Measurements from ENCODE around the gene FOXC1. TPM values are rescaled to one million over a fixed set of nuclear protein-coding genes. Genes with fewer than 3 reads are reported as not detected.

FOXC1 gene
- 2.8 and 5.3 TPM in 2 replicates for total RNA-seq

GRCh38 chr6:1609648-1610496 is at the start of gene FOXC1:
Gene FOXC1, plus strand, starts transcription at chr6:1609915. Its CDS starts 531 bp downstream, at chr6:1610446.
- peak; percentile 78 to 93 for DNase-seq (ENCODE audit: low read depth in 2 of 2)

DNA sequence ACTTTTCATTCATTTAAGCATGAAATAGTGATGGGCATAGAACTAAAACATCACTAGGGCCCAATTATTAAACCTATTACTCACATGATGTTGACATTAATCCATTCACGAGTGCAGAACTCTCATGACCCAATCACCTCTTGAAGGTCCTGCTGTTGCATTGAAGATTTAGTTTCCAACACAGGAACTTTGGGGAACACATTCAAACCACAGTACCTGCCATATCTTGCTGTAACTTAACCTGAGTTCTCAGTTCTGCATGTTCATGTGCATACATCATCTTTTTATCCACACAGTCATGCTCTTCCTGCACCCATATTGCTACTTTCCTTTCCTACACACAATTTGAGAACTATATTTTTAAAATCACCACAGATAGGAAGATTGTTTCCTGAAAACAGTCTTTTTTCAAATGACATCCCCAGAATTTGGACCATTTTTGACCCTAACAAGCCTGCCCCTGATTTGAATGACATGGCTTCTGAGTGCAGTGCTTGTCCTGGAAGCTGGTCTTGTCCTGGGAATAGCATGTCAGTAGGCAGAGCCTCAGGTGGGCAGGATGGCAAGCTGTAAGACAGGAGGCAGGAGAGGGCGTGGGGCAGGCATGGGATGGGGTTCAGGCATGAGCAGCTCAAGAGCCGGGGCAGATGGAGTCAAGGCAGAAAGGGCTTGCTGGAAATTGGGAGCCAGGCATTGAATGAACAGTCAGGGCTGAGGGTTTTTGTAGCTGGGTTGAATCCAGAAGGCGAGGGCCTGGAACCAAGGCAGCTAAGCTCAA is 49.2 kb upstream of the FOXC1 start:
- DNase-seq (ENCODE audit: low read depth in 2 of 2): no peak

- no peak for DNase-seq (ENCODE audit: low read depth in 2 of 2)
Measured at GRCh38 chr6:1561355-1561754, 48.4 kb upstream of the FOXC1 start.

GRCh38 chr6:1562171-1562955 is 47.4 kb upstream of the FOXC1 start:
- no peak for DNase-seq (ENCODE audit: low read depth in 2 of 2)

DNA sequence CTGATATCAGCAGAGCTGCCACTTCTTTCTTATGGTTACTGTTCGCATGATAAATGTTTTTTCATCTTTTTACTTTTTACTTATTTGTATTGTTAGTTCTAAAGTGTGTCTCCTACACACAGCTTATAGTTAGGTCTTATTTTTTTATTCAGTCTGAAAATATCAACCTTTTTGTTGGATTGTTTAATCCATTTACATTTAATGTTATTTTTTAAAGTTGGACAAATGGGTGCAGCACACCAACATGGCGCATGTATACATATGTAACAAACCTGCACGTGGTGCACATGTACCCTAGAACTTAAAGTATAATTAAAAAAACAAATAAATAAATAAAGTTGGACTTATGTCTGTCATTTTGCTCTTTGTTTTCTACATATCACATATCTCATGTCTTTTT is 40.3 kb upstream of the FOXC1 start:
- no peak for DNase-seq (ENCODE audit: low read depth in 2 of 2)

GRCh38 chr6:1570848-1571247 is 38.9 kb upstream of the FOXC1 start:
- DNase-seq (ENCODE audit: low read depth in 2 of 2): no peak

DNA sequence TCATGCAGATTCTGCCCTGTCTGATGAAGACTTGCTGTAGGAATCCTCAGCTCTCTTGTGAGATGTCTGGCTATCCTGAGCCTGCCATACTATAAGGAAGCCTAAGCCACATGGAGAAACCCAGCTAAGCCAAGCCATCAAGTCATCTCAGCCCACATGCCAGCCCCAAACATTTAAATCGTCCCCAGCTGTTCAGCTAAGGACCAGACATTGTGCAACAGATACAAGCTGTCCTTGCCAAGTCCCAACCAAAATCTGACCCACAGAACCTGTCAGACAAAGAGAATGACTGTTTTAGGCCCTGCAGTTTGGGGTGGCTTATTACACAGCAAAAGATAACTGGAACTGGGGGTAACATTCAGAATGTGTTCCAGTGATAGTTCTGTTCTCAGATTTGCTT is 36.8 kb upstream of the FOXC1 start:
- no peak for DNase-seq (ENCODE audit: low read depth in 2 of 2)

DNA sequence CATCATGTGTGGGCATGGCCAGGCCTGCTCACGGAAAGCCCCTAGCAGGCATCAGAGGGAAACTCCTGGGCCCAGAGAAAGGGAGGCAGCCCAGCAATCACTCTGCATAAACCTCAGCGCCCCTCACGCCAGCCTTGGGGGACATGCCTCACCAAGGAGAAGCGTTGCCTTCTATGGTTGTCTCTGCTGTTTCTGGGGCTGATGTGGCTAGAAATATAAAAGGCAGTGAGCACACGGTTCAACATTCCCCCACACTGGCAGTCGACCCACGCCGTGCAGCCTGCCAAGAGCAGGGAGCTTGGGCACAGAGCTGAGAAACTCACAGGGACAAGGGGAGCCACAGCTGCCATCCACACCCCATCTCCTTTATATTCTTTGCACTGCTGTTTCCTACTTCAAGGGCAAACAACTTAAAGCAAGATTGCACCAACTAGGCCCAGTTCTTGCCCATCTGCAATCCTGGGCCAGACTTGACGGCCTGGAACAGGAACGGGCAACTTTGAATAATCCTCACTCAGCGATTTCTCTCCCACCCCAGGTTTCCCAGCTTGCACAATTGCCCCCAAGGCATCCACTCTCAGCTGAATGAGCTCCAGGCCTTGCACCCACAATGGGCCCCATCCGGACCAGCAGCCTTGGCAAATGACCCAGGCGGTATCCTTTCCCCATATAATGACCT is 35.5 kb upstream of the FOXC1 start:
- no peak for DNase-seq (ENCODE audit: low read depth in 2 of 2)

GRCh38 chr6:1574890-1575209 is 34.9 kb upstream of the FOXC1 start:
- DNase-seq (ENCODE audit: low read depth in 2 of 2): no peak

DNA sequence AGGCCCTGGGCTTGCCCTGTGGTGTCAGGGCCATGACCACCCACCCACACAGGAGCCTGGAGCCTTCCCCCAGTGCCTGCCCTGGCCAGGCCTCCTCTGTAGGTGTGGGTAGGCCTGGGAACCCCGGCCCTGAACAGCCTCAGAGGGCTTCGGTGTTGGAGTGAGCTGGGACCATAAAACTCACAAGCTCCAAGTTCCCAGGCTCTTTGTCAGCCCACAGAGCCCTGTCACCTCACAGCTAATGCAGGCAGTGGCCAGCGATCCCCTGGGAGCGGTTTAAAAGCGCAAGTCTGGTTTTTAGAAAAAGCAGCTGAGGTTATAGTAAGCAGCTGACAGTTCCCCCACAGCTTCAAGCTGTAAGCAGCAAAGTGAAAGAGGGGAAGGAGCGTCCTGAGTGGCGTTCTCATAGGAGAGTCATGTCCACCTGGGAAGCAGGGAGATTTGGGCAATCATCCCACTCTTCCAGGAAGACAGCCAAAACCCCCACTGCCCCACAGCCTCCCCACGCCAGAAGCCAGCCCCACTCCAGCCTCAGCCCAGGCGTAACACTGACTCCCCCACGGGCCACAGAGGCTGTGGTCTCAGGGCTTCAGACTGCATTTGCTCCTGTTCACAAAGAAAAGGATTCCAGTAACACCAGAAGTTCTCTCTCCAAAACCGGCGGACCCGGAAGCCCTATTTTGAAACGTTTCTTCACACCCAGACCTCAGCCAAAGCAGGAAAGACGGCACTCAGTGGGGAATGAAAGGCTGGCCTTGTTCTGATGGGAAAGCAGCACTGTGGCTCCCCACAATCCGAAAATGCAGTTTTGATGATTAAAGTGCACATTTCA is 34.3 kb upstream of the FOXC1 start:
- DNase-seq (ENCODE audit: low read depth in 2 of 2): no peak

- no peak for DNase-seq (ENCODE audit: low read depth in 2 of 2)
Measured at GRCh38 chr6:1576166-1576565, 33.5 kb upstream of the FOXC1 start.

- no peak for DNase-seq (ENCODE audit: low read depth in 2 of 2)
Measured at GRCh38 chr6:1576711-1577110, 33.0 kb upstream of the FOXC1 start.

DNA sequence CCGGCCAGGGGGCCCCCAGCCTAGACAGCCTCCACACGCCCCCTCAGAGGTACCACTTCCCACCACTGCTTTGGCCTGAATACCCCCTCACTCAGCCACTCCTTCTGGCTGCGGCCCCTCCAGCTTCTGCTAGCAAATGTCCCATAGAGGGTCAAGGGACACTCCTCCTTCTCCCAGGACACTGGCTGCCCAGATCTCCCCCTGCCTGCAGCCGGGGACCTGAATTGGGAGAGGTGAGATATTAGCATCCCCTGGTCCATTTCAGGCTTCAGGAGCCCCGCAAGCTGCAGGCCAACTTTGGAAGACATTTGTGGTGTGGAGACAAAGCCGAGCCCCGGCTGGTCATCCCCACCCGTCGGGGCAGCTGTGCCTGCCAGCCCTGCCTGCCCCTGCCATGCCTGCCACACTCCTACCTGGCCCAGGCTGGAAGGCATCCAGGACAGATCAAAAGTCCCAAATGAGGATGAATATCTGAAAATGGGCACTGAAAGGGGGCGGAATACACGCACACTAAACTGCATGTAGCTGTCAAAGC is 32.5 kb upstream of the FOXC1 start:
- DNase-seq (ENCODE audit: low read depth in 2 of 2): no peak

- DNase-seq (ENCODE audit: low read depth in 2 of 2): no peak
Measured at GRCh38 chr6:1577896-1578745, 31.6 kb upstream of the FOXC1 start.

DNA sequence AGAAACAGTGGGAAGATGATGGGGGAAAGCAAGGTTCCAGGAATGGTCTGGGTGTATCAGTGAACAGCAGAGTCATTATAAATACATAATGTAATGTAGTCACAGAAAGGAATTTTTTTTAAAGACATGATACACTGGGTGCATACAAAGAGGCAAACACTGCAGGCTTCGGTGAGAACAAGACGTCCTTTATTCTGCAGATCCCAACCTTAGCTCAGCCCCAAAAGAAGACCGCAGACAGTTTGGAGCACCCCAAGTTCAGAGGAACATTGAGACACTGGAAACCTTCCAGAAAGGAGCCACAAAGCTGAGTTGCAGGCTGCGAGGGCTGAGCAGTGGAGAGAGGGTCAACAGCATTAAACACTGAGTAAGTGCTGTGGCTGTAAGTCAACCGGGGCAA is 30.6 kb upstream of the FOXC1 start:
- no peak for DNase-seq (ENCODE audit: low read depth in 2 of 2)

- DNase-seq (ENCODE audit: low read depth in 2 of 2): no peak
Measured at GRCh38 chr6:1580109-1580508, 29.6 kb upstream of the FOXC1 start.

GRCh38 chr6:1580585-1580984 is 29.1 kb upstream of the FOXC1 start:
- no peak for DNase-seq (ENCODE audit: low read depth in 2 of 2)

DNA sequence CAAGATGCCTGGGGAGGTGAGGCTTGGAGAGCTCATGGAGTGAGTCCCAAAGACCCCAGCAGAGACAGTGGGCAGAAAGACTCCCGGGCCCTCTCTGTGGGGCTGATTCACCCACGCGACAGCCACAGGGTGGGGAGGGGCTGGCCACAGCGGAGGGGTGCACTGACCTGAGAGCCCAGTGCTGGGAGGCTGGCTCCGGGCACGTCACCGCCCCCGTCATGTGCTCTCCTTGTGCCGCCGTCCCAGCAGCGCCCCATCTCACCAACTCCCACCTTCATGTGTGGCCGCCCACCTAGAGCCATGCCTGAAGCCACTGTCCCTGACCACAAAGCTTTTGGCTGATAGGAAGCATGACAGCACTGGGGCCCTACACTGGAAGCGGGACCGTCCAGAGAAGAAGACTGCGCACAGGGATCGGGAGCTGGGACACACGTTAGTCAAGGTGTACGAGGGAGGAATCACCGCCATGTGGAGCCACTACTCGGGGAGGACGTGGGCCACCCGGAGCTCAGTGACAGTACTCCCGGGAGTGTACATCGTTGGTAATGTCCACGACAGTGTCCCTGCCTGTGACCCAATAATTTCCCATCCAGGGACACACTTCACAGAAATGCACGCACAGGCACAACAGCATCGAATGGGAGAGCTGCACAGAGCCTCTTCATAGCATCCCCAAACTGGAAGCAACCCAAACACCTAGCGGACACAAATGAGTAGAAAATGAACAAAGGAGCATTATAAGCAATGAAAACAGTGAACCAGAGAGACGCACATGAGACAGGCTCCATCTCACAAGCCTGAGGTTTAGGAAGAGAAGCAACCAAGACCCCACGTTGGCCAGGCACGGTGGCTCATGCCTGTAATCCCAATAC is 28.4 kb upstream of the FOXC1 start:
- no peak for DNase-seq (ENCODE audit: low read depth in 2 of 2)

DNA sequence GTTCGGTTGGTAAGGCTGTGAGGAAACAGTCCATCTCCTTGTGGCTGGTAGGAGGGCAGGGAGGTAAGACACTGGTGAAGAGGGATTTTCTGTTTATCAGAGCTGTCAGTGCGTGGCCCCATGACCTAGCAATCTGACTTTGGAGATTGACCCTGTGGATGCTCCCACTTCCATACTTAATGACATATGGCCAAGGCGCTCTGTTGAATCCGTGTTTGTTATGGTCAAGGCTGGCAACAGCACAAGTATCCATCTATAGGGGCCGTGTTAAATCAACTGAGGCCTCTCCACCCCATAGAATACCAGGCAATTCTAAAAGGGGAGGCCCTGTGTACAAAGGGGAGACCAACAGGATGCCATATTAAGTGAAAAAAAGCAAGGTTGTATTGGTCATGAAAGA is 25.6 kb upstream of the FOXC1 start:
- DNase-seq (ENCODE audit: low read depth in 2 of 2): no peak

All from dermis microvascular lymphatic vessel endothelial cell (primary cell).